ENCODE results near the gene DPH6.

- TF ChIP-seq CTCF (IDR thresholded peaks at IDR 0.05): no peak
- no peak for TF ChIP-seq POLR2A (IDR thresholded peaks at IDR 0.05)
Observed at GRCh38 chr15:35376707-35377106, 169.3 kb downstream of the DPH6 start.
